HG02852 (cell line): ENCODE data around the gene FLNA.
"Not testable (repeated sequence)": the region's sequence is repeated elsewhere in the genome, so short reads cannot be mapped to it uniquely, and the experiment has no call there.

ENCODE experiments used
- ATAC-seq: cut with Tn5 transposase; IDR thresholded peaks from one replicate; pipeline ENCODE4 v1.9.1; 2021; ENCODE audit warnings: mild to moderate bottlenecking, moderate library complexity; ENCODE audit not compliant: unreplicated experiment

FLNA gene

GRCh38 chrX:154399527-154400368 lies 25.3 kb upstream of the FLNA start:
- ATAC-seq: no peak

- peak; percentile 30 for ATAC-seq
These were observed 24.5 kb upstream of the FLNA start for GRCh38 chrX:154398668-154399526.

- ATAC-seq: peak; percentile 64
These were observed 23.6 kb upstream of the FLNA start, which contains the start of gene RPL10 for GRCh38 chrX:154397888-154398667. Gene RPL10 (plus strand): TSS chrX:154398377. CDS start chrX:154398520, 143 bp downstream.

- ATAC-seq: peak; percentile 52
These were observed 22.8 kb upstream of the FLNA start for GRCh38 chrX:154396973-154397887.

GRCh38 chrX:154396363-154396762 lies 21.9 kb upstream of the FLNA start:
- ATAC-seq: not testable (repeated sequence)

- ATAC-seq: peak; percentile 60
These were observed 15.6 kb upstream of the FLNA start for GRCh38 chrX:154389812-154390747.

GRCh38 chrX:154388649-154389048 lies 14.2 kb upstream of the FLNA start:
- ATAC-seq: not testable (repeated sequence)

GRCh38 chrX:154388094-154388493 lies 13.7 kb upstream of the FLNA start:
- not testable (repeated sequence) for ATAC-seq

GRCh38 chrX:154384284-154384892 lies 10.0 kb upstream of the FLNA start:
- no peak for ATAC-seq

- ATAC-seq: no peak
These were observed 9.2 kb upstream of the FLNA start for GRCh38 chrX:154383359-154384283.

GRCh38 chrX:154382483-154383069 lies 8.1 kb upstream of the FLNA start:
- no peak for ATAC-seq

- ATAC-seq: no peak
These were observed 6.8 kb upstream of the FLNA start for GRCh38 chrX:154381271-154381670.

- no peak for ATAC-seq
These were observed 6.4 kb upstream of the FLNA start for GRCh38 chrX:154380787-154381186.

GRCh38 chrX:154380153-154380552 lies 5.7 kb upstream of the FLNA start:
- ATAC-seq: no peak

- no peak for ATAC-seq
These were observed 5.1 kb upstream of the FLNA start for GRCh38 chrX:154379569-154379951.

- ATAC-seq: peak; percentile 76
These were observed 4.5 kb upstream of the FLNA start, which contains the start of gene EMD for GRCh38 chrX:154378799-154379568. Gene EMD (plus strand): TSS chrX:154379295. CDS start chrX:154379485, 190 bp downstream.
